WI38 (cell line): Measurements from ENCODE around the gene SMIM5.

Source experiments
- H3K4me3 ChIP-seq: 2 replicates; pipeline ENCODE4 v1.5.1; 2011; ENCODE audit warnings: low read depth, mild to moderate bottlenecking, control low read depth, low read length
- TF ChIP-seq, protein P1 (sequence below): IDR thresholded peaks from 2 replicates; pipeline ENCODE4 v1.5.1; 2012; ENCODE audit warnings: low read depth, mild to moderate bottlenecking, control low read depth, low read length

Gene SMIM5

DNA sequence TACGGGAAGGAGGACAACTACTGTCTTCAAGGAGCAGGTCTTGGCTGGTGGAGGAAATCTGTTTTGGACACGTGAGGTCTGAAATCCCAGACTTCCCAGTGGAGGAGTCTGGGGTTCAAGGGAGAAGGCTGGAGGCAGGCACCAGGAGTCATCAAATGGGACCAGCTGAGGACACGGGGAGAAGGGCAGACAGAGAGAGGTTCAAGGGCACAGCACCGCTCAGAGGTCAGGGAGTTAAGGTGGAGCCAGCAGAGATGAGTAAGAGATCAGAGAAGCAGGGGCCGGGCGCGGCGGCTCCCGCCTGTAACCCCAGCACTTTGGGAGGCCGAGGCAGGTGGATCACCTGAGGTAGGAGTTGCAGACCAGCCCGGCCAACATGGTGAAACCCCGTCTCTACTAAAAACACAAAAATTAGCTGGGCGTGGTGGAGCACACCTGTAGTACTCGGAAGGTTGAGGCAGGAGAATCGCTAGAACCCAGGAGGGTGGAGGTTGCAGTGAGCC is 10.4 kb upstream of the SMIM5 start:
- TF ChIP-seq, protein P1, sequence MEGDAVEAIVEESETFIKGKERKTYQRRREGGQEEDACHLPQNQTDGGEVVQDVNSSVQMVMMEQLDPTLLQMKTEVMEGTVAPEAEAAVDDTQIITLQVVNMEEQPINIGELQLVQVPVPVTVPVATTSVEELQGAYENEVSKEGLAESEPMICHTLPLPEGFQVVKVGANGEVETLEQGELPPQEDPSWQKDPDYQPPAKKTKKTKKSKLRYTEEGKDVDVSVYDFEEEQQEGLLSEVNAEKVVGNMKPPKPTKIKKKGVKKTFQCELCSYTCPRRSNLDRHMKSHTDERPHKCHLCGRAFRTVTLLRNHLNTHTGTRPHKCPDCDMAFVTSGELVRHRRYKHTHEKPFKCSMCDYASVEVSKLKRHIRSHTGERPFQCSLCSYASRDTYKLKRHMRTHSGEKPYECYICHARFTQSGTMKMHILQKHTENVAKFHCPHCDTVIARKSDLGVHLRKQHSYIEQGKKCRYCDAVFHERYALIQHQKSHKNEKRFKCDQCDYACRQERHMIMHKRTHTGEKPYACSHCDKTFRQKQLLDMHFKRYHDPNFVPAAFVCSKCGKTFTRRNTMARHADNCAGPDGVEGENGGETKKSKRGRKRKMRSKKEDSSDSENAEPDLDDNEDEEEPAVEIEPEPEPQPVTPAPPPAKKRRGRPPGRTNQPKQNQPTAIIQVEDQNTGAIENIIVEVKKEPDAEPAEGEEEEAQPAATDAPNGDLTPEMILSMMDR, result no peak
- no peak overlapping the region for H3K4me3 ChIP-seq

GRCh38 chr17:75623386-75623785 is 9.8 kb upstream of the SMIM5 start:
- TF ChIP-seq, protein P1, result no peak

GRCh38 chr17:75624021-75624420 is 9.2 kb upstream of the SMIM5 start:
- TF ChIP-seq, protein P1, result no peak
- no peak overlapping the region for H3K4me3 ChIP-seq

More at GRCh38 chr17:75623386-75623785, 9.8 kb upstream of the SMIM5 start:
- no peak overlapping the region for H3K4me3 ChIP-seq

DNA sequence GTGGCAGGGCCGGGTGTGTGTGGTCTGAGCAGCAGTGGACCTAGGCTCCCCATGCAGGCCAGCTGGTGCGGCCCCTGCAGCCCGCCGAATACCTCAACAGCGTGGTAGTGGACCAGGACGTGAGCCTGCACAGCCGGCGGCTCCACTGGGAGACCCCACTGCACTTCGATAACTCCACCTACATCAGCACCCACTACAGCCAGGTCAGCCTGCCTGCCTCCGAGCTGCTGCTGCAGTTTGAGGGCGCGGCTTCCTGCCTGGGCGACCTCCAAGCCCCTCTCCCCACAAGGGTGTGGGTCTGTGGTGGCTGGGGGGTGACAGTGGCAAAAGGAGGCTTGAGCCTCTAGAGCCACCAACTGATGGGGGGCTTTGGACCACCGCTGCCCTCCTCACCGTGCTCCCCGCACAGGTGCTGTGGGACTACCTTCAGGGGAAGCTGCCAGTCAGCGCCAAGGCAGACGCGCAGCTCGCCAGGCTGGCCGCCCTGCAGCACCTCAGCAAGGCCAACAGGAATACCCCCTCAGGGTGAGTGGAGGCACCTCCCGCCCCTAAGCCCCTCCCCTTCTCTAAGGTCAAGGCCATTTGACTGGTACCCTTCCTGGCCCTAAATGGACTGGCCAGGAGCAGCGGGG is 8.4 kb upstream of the SMIM5 start:
- TF ChIP-seq, protein P1, result no peak
- H3K4me3 ChIP-seq, result no peak overlapping the region

DNA sequence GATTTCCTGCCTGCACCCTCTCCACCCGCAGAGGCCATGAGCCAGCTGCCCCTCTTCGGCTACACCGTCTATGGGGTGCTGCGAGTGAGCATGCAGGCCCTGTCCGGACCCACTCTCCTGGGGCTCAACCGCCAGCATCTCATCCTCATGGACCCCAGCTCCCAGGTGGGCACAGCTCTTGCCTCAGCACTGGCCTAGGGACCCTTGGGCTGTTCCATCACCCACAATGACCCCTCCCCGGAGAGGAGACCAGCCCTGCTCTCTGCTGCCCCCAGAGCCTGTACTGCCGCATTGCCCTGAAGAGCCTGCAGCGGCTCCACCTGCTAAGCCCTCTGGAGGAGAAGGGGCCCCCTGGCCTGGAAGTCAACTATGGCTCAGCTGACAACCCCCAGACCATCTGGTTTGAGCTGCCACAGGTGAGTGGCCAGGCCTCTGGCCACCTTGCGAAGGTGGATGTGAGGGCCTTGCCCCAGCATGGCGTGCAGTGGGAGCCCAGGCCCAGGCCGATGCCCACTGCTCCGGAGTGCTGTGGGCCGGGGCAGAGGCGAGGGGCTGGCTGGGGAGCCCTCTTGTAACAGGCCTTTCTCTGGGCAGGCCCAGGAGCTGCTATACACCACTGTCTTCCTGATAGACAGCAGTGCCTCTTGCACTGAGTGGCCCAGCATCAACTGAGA is 7.3 kb upstream of the SMIM5 start:
- TF ChIP-seq, protein P1, result peak; percentile 67
- H3K4me3 ChIP-seq, result no peak overlapping the region

GRCh38 chr17:75626496-75627038 is 6.7 kb upstream of the SMIM5 start:
- TF ChIP-seq, protein P1, result no peak
- no peak overlapping the region for H3K4me3 ChIP-seq

DNA sequence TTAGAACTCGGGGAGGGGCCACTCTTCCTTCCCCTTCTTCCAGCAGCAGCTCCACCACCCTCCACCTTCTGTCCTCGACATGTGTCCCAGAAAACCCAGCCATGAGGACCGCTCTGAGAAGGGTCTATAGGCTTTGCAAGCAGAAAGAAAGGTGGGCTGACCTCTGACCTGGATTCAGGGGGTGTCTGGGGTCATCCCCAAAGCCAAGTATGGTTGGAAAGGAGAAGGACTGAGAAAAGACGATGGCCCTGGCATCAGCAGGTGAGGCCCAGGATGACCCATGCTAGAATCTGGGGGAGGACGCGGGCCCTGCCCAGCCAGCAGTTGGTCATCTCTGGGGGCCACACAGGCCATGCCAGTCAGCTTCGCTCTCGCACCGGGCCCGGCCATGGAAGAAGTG is 6.1 kb upstream of the SMIM5 start:
- H3K4me3 ChIP-seq, result no peak overlapping the region
- TF ChIP-seq, protein P1, result no peak
